Stimulated activated CD8-positive, alpha-beta memory T cell treated with anti-CD3 and anti-CD28 coated beads, Interleukin-7, amount 100 ng/mL, for 4 hours (primary cell): ENCODE data around the gene MON1B.

Experiments
- DNase-seq, 2 donors: peaks; one replicate each; pipeline ENCODE4 v3.0.0-alpha.2; 2020; ENCODE audit warnings: low read depth in 2 of 2

Gene MON1B

DNA sequence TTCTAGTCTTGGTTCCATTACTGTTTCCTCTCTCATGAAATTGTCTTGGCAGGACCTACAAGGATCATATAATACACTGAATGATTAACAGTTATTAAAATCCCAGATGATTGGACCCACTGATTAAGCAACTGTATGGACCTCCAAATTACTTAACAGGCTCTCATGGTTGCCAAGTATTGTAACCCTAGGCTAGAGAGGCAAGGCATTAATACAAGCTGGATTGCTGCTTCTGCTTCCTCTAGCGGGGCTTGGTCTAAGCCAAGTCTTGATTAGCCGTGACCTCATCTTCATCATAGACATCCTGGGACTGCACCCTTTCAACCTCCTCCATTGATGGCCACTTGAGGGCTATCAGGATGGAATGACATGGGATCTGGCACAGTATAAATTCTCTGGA, 55.2 kb downstream of the MON1B start:
- DNase-seq, result no peak

DNA sequence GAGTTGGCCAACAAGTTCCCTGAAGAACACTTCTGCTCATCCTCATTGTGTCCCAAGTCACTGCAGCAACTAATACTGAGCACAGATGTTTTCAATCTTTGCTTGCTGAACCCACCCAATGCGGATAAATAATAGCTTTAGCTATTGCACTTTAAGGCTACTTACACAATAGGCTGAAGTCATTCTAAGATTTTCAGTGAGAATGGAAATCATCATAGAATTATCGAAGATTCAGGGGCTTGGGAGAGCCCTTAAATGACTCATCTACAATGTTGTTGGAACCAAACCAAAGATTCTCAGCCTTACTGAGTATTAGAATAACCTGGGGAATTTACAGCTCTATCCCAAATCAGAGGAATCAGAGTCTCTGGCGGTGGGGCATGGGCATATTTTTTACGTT, 59.4 kb downstream of the MON1B start:
- DNase-seq, result no peak
